NB4 (cell line): Measurements from ENCODE around the gene FBN1.

ENCODE experiments used
- POLR2A ChIP-seq: IDR thresholded peaks from 2 replicates; pipeline ENCODE4 v1.6.1; 2011; ENCODE audit warnings: mild to moderate bottlenecking; ENCODE audit not compliant: insufficient read length; ENCODE audit errors: extremely low read depth
- TF ChIP-seq, protein P1 (sequence below): IDR thresholded peaks from one replicate; pipeline ENCODE4 v1.5.1; 2012; ENCODE audit warnings: low read depth, low read length

DNA sequence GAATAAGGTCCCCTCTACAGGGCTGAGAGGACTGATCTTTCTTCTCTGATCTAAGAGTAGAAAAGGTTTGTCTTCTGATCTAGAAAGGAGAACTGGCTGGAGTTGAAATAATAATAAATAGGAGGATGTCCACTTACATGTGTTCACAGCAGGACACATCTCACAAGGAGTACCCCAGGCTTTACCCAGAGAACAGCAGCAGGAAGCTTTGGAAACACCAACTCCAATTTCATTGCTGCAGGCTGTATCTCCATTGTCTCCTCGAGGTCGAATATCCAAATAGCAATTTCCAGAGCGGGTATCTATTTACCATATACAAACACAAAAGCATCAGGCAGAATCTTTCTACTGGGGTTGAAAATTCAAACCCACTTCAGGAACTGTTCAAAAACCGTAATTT is 177.7 kb downstream of the FBN1 start:
- TF ChIP-seq, protein P1, sequence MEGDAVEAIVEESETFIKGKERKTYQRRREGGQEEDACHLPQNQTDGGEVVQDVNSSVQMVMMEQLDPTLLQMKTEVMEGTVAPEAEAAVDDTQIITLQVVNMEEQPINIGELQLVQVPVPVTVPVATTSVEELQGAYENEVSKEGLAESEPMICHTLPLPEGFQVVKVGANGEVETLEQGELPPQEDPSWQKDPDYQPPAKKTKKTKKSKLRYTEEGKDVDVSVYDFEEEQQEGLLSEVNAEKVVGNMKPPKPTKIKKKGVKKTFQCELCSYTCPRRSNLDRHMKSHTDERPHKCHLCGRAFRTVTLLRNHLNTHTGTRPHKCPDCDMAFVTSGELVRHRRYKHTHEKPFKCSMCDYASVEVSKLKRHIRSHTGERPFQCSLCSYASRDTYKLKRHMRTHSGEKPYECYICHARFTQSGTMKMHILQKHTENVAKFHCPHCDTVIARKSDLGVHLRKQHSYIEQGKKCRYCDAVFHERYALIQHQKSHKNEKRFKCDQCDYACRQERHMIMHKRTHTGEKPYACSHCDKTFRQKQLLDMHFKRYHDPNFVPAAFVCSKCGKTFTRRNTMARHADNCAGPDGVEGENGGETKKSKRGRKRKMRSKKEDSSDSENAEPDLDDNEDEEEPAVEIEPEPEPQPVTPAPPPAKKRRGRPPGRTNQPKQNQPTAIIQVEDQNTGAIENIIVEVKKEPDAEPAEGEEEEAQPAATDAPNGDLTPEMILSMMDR, result no peak
- TF ChIP-seq POLR2A, result no peak
